ENCODE results near the gene UBTF.

UBTF gene

DNA sequence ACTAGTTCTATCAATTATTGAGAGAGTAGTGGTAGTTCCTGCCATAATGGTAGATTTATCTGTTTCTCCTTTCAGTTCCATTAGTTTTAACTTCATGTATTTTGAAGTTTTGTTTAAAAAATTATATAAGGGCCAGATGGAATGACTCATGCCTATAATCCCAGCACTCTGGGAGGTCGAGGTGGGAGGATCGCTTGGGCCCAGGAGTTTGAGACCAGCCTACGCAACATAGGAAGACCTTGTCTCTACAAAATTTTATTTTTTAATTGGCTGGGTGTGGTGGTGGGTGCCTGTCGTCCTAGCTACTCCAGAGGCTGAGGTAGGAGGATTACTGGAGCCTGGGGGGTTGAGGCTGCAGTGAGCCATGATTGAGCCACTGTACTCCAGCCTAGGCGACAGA lies 14.1 kb upstream of the UBTF start:
- Mint-ChIP-seq H3K4me3 (no peak overlapping the region), H3K9me3 (no peaks in the 10 kb centered on the region), H3K27me3 (no peaks in the 10 kb centered on the region), H3K4me1 (peaks cover 6% of the 10 kb centered on the region), H3K27ac (ENCODE audit: low read depth) (no peak overlapping the region), H3K36me3 (ENCODE audit: insufficient read depth) (peaks cover 3% of the 10 kb centered on the region)
- no peak for DNase-seq (ENCODE audit: low spot score in 2 of 2)
- no peak for ATAC-seq (replicated peaks; ENCODE audit: extremely low read depth, poor library complexity, severe bottlenecking)

DNA sequence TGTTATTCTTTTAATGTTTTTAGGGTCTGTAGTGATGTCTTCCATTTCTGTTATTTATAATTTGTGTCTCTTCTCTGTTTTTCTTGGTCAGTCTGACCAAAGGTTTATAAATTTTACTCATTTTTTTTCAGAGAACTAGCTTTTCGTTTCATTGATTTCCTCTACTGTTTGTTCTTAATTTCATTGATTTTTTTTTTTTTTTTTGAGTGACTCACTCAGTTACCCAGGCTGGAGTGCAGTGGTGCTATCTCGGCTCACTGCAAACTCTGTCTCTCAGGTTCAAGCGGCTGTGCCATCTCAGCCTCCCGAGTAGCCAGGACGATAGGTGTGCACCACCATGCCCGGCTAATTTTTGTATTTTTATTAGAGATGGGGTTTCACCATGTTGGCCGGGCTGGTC lies 12.6 kb upstream of the UBTF start:
- no peaks in the 10 kb centered on the region for H3K9me3 Mint-ChIP-seq
- no peak for DNase-seq (ENCODE audit: low spot score in 2 of 2)
- no peaks in the 10 kb centered on the region for H3K27me3 Mint-ChIP-seq

DNA sequence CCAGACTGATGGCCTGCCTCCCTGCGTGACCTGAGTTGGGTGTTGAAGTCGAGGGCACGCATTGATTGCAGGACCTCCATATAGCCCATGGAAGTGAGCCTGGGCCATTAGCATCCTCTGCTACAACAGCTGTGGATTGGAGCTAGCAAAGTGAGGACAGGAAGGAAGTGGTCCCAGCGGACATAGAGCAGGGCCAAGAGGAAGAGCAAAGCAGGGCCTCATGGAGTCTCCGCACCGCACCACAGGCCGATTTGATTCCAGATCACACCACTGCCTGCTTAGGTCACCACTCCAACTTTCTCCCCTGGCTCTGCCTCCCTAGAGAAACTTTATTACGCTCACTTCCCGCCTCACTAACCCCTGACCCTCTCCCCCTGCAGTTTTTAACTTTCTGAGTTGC lies 10.7 kb upstream of the UBTF start:
- ATAC-seq (replicated peaks; ENCODE audit: extremely low read depth, poor library complexity, severe bottlenecking), result no peak
- Mint-ChIP-seq H3K36me3 (ENCODE audit: insufficient read depth) (peaks cover 2% of the 10 kb centered on the region), H3K27me3 (no peaks in the 10 kb centered on the region), H3K4me3 (no peak overlapping the region), H3K27ac (ENCODE audit: low read depth) (no peak overlapping the region), H3K4me1 (peaks cover 3% of the 10 kb centered on the region), H3K9me3 (no peaks in the 10 kb centered on the region)
- no peak for DNase-seq (ENCODE audit: low spot score in 2 of 2)

More for the DNA sequence above, 12.6 kb upstream of the UBTF start:
- ATAC-seq (replicated peaks; ENCODE audit: extremely low read depth, poor library complexity, severe bottlenecking), result no peak
- no peaks in the 10 kb centered on the region for H3K36me3 Mint-ChIP-seq (ENCODE audit: insufficient read depth)
- H3K4me3 Mint-ChIP-seq, result no peak overlapping the region
- no peak overlapping the region for H3K27ac Mint-ChIP-seq (ENCODE audit: low read depth)
- H3K4me1 Mint-ChIP-seq, result peaks cover 6% of the 10 kb centered on the region

DNA sequence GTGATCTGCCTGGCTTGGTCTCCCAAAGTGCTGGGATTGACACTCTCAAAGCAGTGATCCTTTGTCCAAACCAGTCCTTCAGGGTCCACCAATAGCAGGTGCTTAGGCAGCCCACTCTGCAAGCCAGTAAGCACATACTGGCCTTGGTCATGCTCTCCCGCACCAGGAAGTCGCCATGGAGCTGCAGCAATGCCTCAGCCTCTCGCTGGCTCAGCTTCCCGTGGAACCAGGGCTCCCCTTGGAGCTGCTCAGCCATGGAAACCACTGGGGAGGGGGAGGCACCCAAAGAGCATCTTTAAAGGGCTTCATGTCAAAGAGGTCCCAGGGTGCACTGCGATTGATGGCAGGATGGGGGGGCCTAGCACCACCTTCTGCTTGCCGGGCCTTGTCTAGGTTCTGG lies 9.6 kb upstream of the UBTF start:
- DNase-seq (ENCODE audit: low spot score in 2 of 2) (no peak), ATAC-seq (replicated peaks; ENCODE audit: extremely low read depth, poor library complexity, severe bottlenecking) (no peak)
- Mint-ChIP-seq H3K4me3 (no peak overlapping the region), H3K4me1 (no peaks in the 10 kb centered on the region), H3K36me3 (ENCODE audit: insufficient read depth) (peaks cover 2% of the 10 kb centered on the region), H3K9me3 (no peaks in the 10 kb centered on the region), H3K27me3 (no peaks in the 10 kb centered on the region), H3K27ac (ENCODE audit: low read depth) (no peak overlapping the region)

DNA sequence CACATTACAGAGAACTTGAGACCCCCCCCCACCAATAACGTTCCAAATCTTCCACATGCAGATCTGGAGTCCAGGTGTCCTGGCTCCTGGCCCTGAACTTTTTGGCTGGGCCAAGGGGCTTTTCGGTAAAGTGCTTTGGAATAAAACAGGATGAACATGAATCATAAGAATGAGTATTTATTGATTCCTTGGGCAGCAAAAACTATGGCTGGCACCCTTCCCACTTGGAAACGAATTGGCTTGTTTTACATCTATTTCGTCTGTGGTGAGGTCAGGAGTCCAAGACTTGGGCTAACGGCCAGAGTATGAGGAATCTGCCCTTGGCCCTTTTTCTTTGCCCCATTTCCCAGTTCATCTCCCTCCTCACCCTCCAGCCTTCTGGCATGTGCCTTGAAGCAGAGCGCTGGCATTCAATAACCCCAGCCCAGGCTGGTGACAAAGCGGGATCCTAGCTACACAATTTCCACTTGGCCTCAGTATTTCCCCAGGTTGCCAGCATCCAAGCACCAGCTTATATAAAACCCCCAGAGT lies 4.1 kb upstream of the UBTF start:
- Mint-ChIP-seq H3K27me3 (no peaks in the 10 kb centered on the region), H3K27ac (ENCODE audit: low read depth) (no peak overlapping the region), H3K9me3 (no peaks in the 10 kb centered on the region), H3K4me3 (no peak overlapping the region), H3K4me1 (peaks cover 18% of the 10 kb centered on the region), H3K36me3 (ENCODE audit: insufficient read depth) (peaks cover 22% of the 10 kb centered on the region)
- DNase-seq (ENCODE audit: low spot score in 2 of 2) (no peak), ATAC-seq (replicated peaks; ENCODE audit: extremely low read depth, poor library complexity, severe bottlenecking) (no peak)

DNA sequence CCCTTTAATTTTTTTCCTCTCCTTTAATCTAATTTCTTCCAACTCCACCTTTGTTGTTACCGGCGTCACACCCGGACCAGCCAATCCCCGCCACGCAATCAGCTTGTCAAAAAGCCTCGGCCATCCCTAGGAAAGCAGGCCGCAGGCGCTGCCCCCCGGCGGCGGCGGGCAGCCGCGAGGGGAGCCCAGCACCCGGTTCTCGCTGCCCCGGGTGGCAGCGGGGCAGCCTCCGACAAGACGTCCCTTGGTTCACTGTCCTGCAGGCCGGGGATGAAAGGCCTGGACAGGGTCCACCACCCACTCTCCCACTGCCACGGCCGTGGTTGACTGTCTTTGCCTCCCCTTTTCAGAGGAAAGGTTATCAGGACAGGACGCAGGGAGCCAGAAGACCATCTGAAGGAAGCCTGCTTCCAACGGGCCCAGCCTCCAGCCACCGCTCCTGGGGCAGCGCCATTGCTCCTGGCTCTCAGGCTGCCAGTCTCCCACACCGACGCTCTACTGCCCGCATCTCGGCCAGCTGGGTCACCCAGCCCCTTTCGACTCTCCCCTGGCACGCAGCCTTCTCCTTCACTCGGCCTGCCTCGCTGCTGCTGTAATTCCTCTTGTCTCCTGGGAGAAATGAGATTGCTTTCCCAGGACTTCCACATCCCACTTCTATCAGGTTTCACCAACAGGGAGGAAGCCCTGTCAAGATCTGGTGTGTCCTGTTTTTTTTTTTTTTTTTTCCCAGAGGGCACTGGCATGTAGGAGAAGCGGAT lies 2.8 kb upstream of the UBTF start:
- Mint-ChIP-seq H3K9me3 (no peaks in the 10 kb centered on the region), H3K27me3 (no peaks in the 10 kb centered on the region), H3K27ac (ENCODE audit: low read depth) (peak overlapping the region; percentile 99), H3K36me3 (ENCODE audit: insufficient read depth) (peaks cover 31% of the 10 kb centered on the region), H3K4me1 (peaks cover 25% of the 10 kb centered on the region), H3K4me3 (peak overlapping the region; percentile 96)
- ATAC-seq (replicated peaks; ENCODE audit: extremely low read depth, poor library complexity, severe bottlenecking) (no peak), DNase-seq (ENCODE audit: low spot score in 2 of 2) (no peak)

DNA sequence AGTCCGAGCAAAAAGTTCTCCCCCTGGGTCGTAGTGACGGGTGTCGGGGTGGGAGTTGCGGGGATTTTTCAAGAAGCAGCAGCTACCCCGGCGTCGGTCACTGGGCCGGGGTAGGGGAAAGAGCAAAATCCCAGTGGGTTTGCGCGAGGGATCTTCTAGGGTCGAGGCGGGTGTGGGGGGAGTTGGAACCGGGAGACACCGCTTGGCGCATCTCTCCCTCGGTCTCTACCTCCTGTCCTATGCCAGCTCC lies 2.3 kb upstream of the UBTF start:
- peaks cover 33% of the 10 kb centered on the region for H3K36me3 Mint-ChIP-seq (ENCODE audit: insufficient read depth)

DNA sequence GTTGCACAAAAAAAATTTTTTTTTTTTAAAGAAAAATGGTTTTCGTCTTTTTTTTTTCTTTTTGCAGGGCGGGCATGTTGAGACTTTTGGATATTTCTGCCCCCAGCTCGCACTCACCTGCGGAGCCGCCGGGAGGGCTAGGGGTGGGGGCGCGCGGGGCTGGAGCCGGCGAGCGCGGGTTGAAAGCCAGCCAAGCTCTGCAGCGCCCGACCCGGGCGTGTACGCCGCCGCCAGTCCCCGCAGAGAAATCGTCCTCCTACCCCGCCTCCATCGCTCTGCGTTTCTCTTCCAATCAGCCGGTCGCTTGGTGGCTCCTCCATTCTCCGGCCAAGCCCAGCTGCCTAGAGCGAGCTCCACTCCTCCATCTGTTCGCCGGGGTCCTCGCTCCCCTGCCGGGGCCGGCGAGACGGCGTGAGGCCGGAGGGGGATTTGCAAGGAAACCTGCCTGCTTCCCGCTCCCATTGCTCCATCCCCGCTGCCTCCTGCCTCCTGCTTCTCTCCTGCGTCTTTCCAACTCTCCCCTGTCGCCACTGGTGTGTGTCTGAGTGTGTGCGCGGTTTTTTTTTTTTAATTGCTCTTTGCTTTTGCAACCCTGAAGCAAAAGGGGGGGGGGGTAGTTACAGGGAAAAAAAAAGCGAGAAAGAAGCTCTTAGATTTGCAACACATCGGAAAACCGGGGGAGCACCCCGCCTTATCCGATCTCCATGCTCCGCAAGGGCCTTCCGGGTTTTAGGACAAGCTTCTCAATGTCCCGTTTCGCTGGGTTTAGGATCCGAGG lies 1.8 kb upstream of the UBTF start:
- no peaks in the 10 kb centered on the region for H3K9me3 Mint-ChIP-seq
- peak; percentile 44 to 48 for DNase-seq (ENCODE audit: low spot score in 2 of 2)

More for the DNA sequence above, 2.3 kb upstream of the UBTF start:
- H3K4me1 Mint-ChIP-seq, result peaks cover 30% of the 10 kb centered on the region
- no peaks in the 10 kb centered on the region for H3K9me3 Mint-ChIP-seq
- H3K4me3 Mint-ChIP-seq, result peak overlapping the region; percentile 96
- peak overlapping the region; percentile 99 for H3K27ac Mint-ChIP-seq (ENCODE audit: low read depth)
- no peaks in the 10 kb centered on the region for H3K27me3 Mint-ChIP-seq
- DNase-seq (ENCODE audit: low spot score in 2 of 2) (no peak), ATAC-seq (replicated peaks; ENCODE audit: extremely low read depth, poor library complexity, severe bottlenecking) (no peak)

DNA sequence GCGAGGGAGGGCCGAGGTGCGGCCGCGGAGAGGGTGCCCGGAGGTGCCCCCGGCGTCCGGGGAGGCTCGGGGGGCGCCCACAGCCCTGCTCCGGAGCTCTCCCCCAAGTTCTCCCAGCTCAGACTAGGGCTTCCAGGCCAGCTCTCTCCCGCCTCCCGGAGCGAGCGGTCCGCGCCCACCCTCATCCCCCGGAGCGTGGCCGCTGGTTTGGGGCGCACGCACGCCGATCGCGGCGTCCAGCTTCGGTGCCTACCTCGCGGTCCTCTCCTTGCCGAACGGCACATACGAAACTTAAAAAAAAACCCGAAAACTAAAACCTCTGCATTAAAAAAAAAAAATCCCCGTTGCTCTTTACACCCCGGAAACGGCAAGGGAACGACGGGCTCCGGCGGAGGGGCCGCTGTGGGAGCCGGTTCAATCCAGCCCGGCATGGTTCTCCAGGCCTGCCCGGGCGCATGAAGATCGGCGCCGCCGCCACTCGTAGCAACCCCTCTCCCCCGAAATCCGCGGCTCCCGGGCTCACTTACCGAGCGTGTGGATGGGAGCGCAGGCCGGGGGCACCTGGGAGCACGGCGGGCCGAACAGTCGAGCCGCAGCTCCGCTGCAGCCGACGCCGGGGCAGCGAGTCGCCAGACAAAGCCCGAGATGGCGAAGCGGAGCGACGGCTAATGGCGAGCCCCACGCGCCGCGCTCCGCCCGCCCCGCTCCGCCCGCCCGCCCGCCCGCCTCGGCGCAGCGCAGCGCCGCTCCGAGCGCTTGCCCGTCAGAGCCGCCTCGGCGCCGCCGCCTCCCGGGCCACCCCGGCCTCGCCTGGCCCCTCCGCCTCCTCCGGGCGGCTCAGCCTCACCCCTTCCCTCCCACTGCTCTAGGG lies 973 bp upstream of the UBTF start:
- Mint-ChIP-seq H3K36me3 (ENCODE audit: insufficient read depth) (peaks cover 43% of the 10 kb centered on the region), H3K4me3 (peak overlapping the region; percentile 96)
- ATAC-seq (replicated peaks; ENCODE audit: extremely low read depth, poor library complexity, severe bottlenecking), result peak; percentile 41

More for the DNA sequence above, 1.8 kb upstream of the UBTF start:
- H3K4me3 Mint-ChIP-seq, result peak overlapping the region; percentile 96
- H3K27ac Mint-ChIP-seq (ENCODE audit: low read depth), result peak overlapping the region; percentile 99
- no peaks in the 10 kb centered on the region for H3K27me3 Mint-ChIP-seq
- peak; percentile 20 for ATAC-seq (replicated peaks; ENCODE audit: extremely low read depth, poor library complexity, severe bottlenecking)
- H3K36me3 Mint-ChIP-seq (ENCODE audit: insufficient read depth), result peaks cover 37% of the 10 kb centered on the region
- H3K4me1 Mint-ChIP-seq, result peaks cover 35% of the 10 kb centered on the region

DNA sequence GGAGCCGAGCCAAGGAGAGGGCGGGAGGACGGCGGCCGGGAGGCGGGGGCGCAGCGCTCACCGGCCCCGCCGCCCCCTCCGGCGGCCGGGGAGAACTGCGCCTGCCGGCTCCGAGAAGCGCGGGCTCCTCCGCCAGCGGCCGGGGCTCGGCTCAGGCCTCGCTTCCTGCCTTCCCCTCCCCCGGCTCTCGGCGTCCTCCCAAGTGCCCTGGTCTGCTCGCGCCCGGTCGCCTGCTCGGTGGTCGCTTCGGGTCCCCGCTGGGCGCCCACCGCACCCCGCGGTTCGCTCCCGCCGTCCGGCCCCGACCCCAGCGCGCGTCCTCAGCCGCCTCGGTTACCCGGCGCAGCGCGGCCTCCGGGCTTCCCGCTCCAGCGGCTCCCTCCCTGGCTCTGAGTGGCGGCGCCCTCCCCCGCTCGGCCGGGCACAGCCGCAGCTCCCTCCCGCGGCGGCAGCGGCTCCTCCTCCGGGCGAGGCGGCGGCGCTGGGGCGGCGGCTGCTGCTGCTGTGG lies 313 bp downstream of the UBTF start:
- H3K9me3 Mint-ChIP-seq, result no peaks in the 10 kb centered on the region
- no peak overlapping the region for H3K27ac Mint-ChIP-seq (ENCODE audit: low read depth)
- ATAC-seq (replicated peaks; ENCODE audit: extremely low read depth, poor library complexity, severe bottlenecking), result peak; percentile 49
- H3K36me3 Mint-ChIP-seq (ENCODE audit: insufficient read depth), result peaks cover 50% of the 10 kb centered on the region
- H3K4me1 Mint-ChIP-seq, result peaks cover 55% of the 10 kb centered on the region
- no peaks in the 10 kb centered on the region for H3K27me3 Mint-ChIP-seq
- peak; percentile 62 to 63 for DNase-seq (ENCODE audit: low spot score in 2 of 2)
- H3K4me3 Mint-ChIP-seq, result peak overlapping the region; percentile 13

More for the DNA sequence above, 973 bp upstream of the UBTF start:
- Mint-ChIP-seq H3K4me1 (peaks cover 43% of the 10 kb centered on the region), H3K27ac (ENCODE audit: low read depth) (peak overlapping the region; percentile 99), H3K27me3 (no peaks in the 10 kb centered on the region), H3K9me3 (no peaks in the 10 kb centered on the region)
- DNase-seq (ENCODE audit: low spot score in 2 of 2), result peak; percentile 38 to 51

DNA sequence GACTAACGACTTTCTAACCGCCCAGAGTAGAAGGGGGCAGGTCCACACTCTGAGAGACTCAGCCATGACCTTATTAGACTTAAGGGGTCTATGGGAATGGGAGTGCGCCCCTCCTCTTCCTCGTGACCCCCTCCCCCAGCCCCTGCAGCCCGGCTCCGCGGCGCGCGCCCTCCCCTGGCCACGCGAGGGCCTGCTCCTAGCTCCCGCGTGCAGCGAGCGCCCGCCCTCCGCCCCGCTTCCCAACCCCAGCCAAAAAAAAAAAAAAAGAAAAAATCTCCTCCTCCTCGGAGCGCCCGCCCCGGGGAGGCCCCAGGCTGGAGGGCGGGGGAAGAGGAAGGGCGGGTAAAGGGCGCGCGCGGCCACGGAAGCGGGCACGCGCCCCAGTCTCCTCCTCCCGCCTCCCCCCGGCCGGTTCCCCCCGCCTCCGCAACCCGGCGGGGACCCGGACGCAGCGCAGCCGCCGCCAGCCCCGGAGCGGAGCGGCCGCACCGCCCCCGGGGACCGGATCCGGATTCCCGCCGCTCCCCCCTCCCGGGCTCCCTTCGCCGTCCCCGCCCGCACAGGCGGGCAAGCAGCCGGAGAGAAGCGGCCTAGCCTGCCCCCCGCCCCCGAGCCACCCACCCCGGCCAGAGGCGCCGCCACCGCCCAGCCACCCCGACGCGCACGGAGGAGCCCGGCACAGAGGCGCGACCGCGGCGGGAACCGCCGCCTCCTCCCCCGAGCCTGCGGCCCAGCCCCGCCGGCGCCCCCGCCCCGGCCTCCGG lies 949 bp downstream of the UBTF start:
- DNase-seq (ENCODE audit: low spot score in 2 of 2) (peak; percentile 72 to 82), ATAC-seq (replicated peaks; ENCODE audit: extremely low read depth, poor library complexity, severe bottlenecking) (peak; percentile 42)
- no peaks in the 10 kb centered on the region for H3K27me3 Mint-ChIP-seq
- H3K4me1 Mint-ChIP-seq, result peaks cover 62% of the 10 kb centered on the region
- H3K27ac Mint-ChIP-seq (ENCODE audit: low read depth), result peak overlapping the region; percentile 78
- no peaks in the 10 kb centered on the region for H3K9me3 Mint-ChIP-seq
- peak overlapping the region; percentile 64 for H3K4me3 Mint-ChIP-seq
- peaks cover 54% of the 10 kb centered on the region for H3K36me3 Mint-ChIP-seq (ENCODE audit: insufficient read depth)

Data from central memory CD8-positive, alpha-beta T cell (primary cell).